ENCODE results near the gene YY2. TPM values are rescaled to one million over a fixed set of nuclear protein-coding genes. Genes with fewer than 3 reads are reported as not detected.

YY2 gene
- 1 to 10 TPM; 2.7 to 4.8 (median 3.1) TPM for total RNA-seq

DNA sequence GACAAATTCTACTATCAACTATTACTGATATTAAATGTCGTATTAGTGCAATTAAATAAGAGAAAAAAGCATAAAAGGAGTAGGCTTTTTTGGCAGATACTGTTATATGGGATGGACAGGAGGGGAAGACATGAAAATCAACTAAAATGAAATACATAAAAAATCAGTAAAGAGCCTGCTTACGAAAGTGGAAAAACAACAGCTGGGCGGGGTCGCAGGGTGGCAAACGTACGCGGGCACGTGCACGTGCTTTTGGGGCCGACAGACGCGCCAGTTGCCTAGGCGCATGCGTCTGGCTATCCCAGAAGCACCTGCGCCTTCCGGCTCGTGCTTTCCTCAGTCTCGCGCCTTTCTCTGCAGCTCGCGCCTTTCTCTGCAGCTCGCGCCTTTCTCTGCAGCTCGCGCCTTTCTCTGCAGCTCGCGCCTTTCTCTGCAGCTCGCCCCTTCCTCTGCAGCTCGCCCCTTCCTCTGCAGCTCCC lies at the start of gene YY2:
Gene YY2 (plus strand): TSS at position 51 of the 479 bp plus-strand sequence. CDS start 498 bp downstream, outside the sequence.
- Histone ChIP-seq H3K9me3 (no peaks in the 10 kb centered on the region), H3K4me1 (no peaks in the 10 kb centered on the region), H3K36me3 (peaks cover 6% of the 10 kb centered on the region in 2 donors), H3K27me3 (no peaks in the 10 kb centered on the region), H3K4me3 (replicated peaks in 1 of 3) (no peak within 1 kb of the TSS), H3K27ac (no peak within 1 kb of the TSS)
- no peak for DNase-seq
- 97 to 98% methylated on average over 29 of the region's 29 CpGs for WGBS, 2 donors
- no peak for TF ChIP-seq POLR2A (IDR thresholded peaks at IDR 0.05)
- intact Hi-C loops (cut with DNase I): no loop called here

DNA sequence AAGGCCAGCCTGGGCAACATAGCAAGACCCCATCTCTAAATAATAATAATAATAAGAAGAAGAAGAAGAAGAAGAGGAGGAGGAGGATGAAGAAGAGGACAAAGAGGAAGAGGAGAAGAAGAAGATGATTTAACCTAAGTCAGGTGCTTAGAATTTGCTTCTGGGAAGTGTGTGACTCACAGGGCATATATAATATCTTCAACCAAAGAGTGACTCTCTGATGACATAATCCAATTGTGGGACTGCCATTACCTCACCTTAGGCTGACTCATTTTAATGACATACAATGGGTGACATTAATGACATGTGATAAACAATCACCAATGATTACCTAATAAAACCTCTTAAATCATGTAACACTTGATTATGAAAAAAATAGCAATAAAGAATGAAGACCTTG lies 49.1 kb upstream of the YY2 start:
- Histone ChIP-seq H3K4me3 (replicated peaks in 1 of 3) (no peak overlapping the region), H3K4me1 (no peaks in the 10 kb centered on the region), H3K36me3 (no peaks in the 10 kb centered on the region), H3K27me3 (no peaks in the 10 kb centered on the region), H3K27ac (no peak overlapping the region), H3K9me3 (no peaks in the 10 kb centered on the region)
- DNase-seq: no peak
- no peak for TF ChIP-seq POLR2A (IDR thresholded peaks at IDR 0.05)
- TF ChIP-seq, protein P1, sequence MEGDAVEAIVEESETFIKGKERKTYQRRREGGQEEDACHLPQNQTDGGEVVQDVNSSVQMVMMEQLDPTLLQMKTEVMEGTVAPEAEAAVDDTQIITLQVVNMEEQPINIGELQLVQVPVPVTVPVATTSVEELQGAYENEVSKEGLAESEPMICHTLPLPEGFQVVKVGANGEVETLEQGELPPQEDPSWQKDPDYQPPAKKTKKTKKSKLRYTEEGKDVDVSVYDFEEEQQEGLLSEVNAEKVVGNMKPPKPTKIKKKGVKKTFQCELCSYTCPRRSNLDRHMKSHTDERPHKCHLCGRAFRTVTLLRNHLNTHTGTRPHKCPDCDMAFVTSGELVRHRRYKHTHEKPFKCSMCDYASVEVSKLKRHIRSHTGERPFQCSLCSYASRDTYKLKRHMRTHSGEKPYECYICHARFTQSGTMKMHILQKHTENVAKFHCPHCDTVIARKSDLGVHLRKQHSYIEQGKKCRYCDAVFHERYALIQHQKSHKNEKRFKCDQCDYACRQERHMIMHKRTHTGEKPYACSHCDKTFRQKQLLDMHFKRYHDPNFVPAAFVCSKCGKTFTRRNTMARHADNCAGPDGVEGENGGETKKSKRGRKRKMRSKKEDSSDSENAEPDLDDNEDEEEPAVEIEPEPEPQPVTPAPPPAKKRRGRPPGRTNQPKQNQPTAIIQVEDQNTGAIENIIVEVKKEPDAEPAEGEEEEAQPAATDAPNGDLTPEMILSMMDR (IDR thresholded peaks at IDR 0.05): no peak
- intact Hi-C loops (cut with DNase I): no loop called here

DNA sequence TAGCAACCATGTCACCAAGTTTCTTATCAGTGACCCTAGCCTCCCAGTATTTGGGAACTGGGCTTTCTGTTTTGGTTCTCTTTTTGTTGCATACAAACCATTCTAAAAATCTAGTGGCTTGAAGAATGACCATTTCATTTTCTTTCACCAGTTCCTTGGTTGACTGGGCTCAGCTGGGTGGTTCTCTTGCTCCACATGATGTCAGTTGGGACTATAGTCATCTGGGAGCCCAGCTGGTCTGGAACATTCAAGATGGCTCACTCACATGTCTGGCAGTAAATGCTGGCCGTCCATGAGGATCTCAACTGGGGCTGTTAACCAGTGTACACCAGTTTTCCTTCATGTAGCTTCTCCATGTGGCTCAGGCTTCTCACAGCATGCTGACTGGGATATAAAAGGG lies 44.0 kb upstream of the YY2 start:
- Histone ChIP-seq H3K9me3 (no peaks in the 10 kb centered on the region), H3K36me3 (no peaks in the 10 kb centered on the region), H3K27me3 (no peaks in the 10 kb centered on the region), H3K27ac (no peak overlapping the region), H3K4me3 (replicated peaks in 1 of 3) (no peak overlapping the region), H3K4me1 (no peaks in the 10 kb centered on the region)
- 83% methylated on average over 1 of the region's 1 CpG; no CpG with 5 or more reads in 1 of the 2 donors for WGBS, 2 donors
- intact Hi-C loops (cut with DNase I): no loop called here
- no peak for DNase-seq
- TF ChIP-seq, protein P1 (IDR thresholded peaks at IDR 0.05): no peak
- TF ChIP-seq POLR2A (IDR thresholded peaks at IDR 0.05): no peak

DNA sequence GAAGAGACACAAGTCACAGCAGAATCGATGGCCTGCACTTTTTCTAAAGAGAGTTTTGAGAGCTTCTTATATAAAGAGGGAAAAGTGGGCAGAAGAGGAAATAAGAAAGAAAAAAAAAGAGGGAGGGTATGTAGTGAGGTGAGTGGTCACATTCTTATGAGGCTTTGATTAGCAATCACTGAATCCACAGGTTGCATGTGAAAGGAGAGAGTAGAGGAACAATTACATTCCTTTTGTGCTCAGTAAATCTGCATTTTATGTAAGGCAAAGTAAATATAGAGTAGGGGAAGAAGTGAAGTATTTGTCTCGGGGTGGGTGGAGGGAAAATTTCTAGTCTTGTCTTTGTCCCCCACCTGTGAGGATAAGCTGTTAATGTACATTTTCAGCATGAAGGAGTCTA lies 43.2 kb upstream of the YY2 start:
- Histone ChIP-seq H3K4me3 (replicated peaks in 1 of 3) (no peak overlapping the region), H3K9me3 (no peaks in the 10 kb centered on the region), H3K36me3 (no peaks in the 10 kb centered on the region), H3K27me3 (no peaks in the 10 kb centered on the region), H3K27ac (no peak overlapping the region), H3K4me1 (no peaks in the 10 kb centered on the region)
- DNase-seq: no peak
- TF ChIP-seq POLR2A (IDR thresholded peaks at IDR 0.05): no peak
- TF ChIP-seq, protein P1 (IDR thresholded peaks at IDR 0.05): no peak
- 56 to 57% methylated on average over 2 of the region's 2 CpGs for WGBS, 2 donors
- intact Hi-C loops (cut with DNase I): no loop called here

DNA sequence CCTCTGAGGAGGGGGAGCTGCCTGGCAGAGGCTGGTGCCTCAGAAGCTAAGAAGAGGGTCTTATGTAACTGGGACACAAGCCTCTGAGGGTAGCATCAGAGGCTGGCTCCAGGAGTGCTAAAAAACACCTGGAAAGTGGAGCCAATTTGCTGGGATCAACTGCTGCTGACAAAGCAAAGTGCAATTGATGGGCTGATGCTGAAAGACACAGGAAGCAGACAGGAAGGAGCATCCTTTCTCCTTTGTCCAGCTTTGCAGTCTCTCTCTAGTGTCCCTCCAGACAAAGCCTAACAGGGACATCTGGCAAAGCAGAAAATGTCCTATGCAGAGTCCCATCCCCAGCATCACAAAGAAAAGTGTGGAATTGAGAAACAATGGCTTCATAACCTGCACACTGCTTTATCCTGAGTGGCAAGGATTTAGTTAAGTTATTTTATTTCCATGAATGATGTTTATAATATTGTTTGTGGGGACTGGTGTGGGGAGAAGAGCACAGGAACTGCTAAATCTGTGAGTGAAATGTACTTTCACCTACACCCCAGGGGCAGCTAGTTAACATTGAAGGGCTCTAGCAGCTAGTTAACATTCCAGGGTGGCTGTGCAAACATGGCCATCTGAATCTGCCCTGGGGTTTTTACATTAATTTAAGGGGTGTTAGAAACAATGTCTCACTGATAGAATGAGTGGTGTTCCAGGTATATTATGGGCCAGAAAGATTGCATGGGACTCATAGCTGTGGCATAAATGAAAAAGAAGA lies 42.0 kb upstream of the YY2 start:
- Histone ChIP-seq H3K4me3 (replicated peaks in 1 of 3) (no peak overlapping the region), H3K36me3 (no peaks in the 10 kb centered on the region), H3K9me3 (no peaks in the 10 kb centered on the region), H3K27ac (no peak overlapping the region), H3K27me3 (no peaks in the 10 kb centered on the region), H3K4me1 (no peaks in the 10 kb centered on the region)
- TF ChIP-seq, protein P1 (IDR thresholded peaks at IDR 0.05): no peak
- no peak for TF ChIP-seq POLR2A (IDR thresholded peaks at IDR 0.05)
- no peak for DNase-seq
- intact Hi-C loops (cut with DNase I): no loop called here

Measured in thyroid gland (tissue), 4 donors.